ENCODE measurements around the gene VPS35L.

The VPS35L gene

DNA sequence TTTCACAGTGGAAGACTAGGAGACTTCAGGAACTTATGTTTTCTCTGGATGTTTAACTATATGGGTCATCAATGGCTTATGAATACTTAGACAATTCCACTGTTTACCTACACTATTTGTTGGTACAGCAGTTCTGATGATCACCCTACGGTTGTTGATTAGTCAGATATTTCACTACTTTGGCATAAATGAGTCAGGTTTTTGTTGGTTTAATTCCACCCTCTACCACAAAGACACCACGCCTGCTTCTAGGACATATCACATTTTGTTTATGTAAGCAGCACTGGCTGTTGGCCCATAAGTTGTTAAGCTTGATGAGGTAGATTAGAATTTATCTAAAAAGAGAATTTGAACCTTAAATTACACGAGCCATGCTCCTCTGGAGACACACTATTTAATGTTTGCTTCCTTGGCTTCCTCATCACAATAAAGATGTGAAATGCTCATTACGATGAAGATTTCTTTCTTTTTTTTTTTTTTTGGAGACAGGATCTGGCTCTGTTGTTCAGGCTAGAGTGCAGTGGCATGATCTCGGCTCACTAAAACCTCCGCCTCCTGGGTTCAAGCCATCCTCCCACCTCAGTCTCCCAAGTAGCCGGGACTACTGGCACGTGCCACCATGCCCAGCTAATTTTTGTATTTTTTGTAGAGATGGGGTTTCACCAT is 37.9 kb upstream of the VPS35L start:
- in situ Hi-C loops (cut with MboI; ENCODE audit: low sequenced_read_pairs, unreplicated experiment), result no loop called here
- DNase-seq (ENCODE audit: low spot score), result no peak
- TF ChIP-seq, protein P1, sequence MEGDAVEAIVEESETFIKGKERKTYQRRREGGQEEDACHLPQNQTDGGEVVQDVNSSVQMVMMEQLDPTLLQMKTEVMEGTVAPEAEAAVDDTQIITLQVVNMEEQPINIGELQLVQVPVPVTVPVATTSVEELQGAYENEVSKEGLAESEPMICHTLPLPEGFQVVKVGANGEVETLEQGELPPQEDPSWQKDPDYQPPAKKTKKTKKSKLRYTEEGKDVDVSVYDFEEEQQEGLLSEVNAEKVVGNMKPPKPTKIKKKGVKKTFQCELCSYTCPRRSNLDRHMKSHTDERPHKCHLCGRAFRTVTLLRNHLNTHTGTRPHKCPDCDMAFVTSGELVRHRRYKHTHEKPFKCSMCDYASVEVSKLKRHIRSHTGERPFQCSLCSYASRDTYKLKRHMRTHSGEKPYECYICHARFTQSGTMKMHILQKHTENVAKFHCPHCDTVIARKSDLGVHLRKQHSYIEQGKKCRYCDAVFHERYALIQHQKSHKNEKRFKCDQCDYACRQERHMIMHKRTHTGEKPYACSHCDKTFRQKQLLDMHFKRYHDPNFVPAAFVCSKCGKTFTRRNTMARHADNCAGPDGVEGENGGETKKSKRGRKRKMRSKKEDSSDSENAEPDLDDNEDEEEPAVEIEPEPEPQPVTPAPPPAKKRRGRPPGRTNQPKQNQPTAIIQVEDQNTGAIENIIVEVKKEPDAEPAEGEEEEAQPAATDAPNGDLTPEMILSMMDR (IDR thresholded peaks at IDR 0.05; ENCODE audit: borderline replicate concordance, control extremely low read depth, extremely low read depth, insufficient read depth, missing control alignments), result no peak

DNA sequence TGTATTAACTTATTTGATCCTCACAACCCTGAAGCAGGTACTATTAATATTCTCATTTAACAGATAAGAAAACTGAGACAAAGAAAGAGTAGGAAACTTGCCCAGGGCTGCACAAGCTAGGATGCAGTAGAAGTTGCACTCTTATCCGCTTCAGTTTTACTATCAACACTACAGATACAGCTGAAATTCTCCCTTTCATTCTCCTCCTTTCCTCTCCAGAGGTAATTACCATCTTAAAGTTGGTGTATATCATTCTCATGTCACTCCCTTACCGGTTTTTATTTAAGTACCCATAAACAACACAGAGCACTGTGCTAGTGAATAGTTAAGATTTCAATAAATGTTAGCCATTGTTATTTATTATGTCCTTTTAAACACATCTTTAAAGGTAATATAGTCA is 37.1 kb upstream of the VPS35L start:
- no peak for DNase-seq (ENCODE audit: low spot score)
- in situ Hi-C loops (cut with MboI; ENCODE audit: low sequenced_read_pairs, unreplicated experiment), result no loop called here
- TF ChIP-seq, protein P1 (IDR thresholded peaks at IDR 0.05; ENCODE audit: borderline replicate concordance, control extremely low read depth, extremely low read depth, insufficient read depth, missing control alignments), result no peak

- in situ Hi-C loops (cut with MboI; ENCODE audit: low sequenced_read_pairs, unreplicated experiment), result no loop called here
- TF ChIP-seq, protein P1 (IDR thresholded peaks at IDR 0.05; ENCODE audit: borderline replicate concordance, control extremely low read depth, extremely low read depth, insufficient read depth, missing control alignments), result no peak
- peak; percentile 36 for DNase-seq (ENCODE audit: low spot score)
Observed at GRCh38 chr16:19520861-19521331, 34.6 kb upstream of the VPS35L start.

DNA sequence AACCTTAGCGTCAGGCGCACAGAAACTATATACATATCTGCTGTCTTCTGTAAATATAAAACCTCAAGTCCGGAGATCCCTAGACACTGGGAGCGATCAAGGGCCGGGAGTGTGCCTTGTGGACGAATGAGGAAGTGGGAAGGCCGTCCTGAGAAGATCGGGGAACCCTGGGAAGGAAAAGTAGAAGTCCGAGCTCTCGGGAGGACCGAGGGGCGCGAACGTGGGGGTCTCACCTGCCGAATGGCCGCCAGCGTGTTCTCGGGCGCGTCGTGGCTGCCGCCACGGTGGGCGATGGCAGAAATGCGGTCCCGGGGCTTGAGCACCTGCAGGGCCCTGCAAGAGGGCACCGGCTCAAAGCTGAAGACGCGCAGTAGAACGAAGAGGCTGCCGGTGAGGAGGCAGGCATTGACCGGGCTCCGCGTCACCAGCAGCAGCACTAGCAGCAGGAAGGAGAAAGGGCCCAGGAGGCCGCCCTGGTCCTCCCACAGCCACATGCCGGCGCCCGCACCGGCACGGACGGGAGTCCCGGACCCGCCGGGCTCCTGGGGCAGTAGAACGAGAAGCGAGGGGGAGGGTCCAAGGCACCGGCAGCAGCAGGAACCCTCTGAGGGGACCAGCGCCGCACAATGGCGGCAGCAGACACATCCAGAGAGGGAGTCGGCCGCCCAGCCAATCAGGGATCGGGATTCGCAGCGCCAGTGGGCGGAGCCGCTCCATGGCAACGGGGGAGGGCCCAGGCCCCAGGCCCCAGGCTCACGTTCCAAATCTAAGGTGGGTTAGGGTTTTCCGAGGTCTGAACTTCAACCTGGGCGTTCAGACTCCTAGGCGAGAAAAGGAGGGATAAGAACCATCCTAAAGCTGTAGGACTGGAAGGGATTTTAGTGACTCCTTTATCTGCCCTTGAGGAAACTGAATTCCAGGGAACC is 33.8 kb upstream of the VPS35L start, which contains the start of gene GDE1:
Gene GDE1 (minus strand): TSS at position 628 of the 926 bp plus-strand sequence. CDS start 134 bp downstream, at position 494.
- TF ChIP-seq, protein P1 (IDR thresholded peaks at IDR 0.05; ENCODE audit: borderline replicate concordance, control extremely low read depth, extremely low read depth, insufficient read depth, missing control alignments), result peak; percentile 46
- in situ Hi-C loops (cut with MboI; ENCODE audit: low sequenced_read_pairs, unreplicated experiment), result no loop called here
- DNase-seq (ENCODE audit: low spot score), result peak; percentile 95

- TF ChIP-seq, protein P1 (IDR thresholded peaks at IDR 0.05; ENCODE audit: borderline replicate concordance, control extremely low read depth, extremely low read depth, insufficient read depth, missing control alignments), result no peak
- in situ Hi-C loops (cut with MboI; ENCODE audit: low sequenced_read_pairs, unreplicated experiment), result no loop called here
- DNase-seq (ENCODE audit: low spot score), result no peak
Observed at GRCh38 chr16:19522397-19522732, 33.1 kb upstream of the VPS35L start.

GRCh38 chr16:19522760-19523159 is 32.7 kb upstream of the VPS35L start:
- DNase-seq (ENCODE audit: low spot score), result no peak
- TF ChIP-seq, protein P1 (IDR thresholded peaks at IDR 0.05; ENCODE audit: borderline replicate concordance, control extremely low read depth, extremely low read depth, insufficient read depth, missing control alignments), result no peak
- in situ Hi-C loops (cut with MboI; ENCODE audit: low sequenced_read_pairs, unreplicated experiment), result no loop called here
